Measurements from ENCODE around the gene BCL11B.

BCL11B gene

GRCh38 chr14:99309220-99309766 lies 37.3 kb upstream of the BCL11B start:
- no peak overlapping the region for H3K4me3 ChIP-seq (ENCODE audit: control insufficient read depth, low read depth, low read length)
- TF ChIP-seq CTCF (IDR thresholded peaks at IDR 0.05; ENCODE audit: control insufficient read depth, insufficient read depth, low read depth, low read length, missing control alignments) = no peak
- no peak for DNase-seq (ENCODE audit: low read depth)

- H3K4me3 ChIP-seq (ENCODE audit: control insufficient read depth, low read depth, low read length) = no peak overlapping the region
- TF ChIP-seq CTCF (IDR thresholded peaks at IDR 0.05; ENCODE audit: control insufficient read depth, insufficient read depth, low read depth, low read length, missing control alignments) = no peak
- no peak for DNase-seq (ENCODE audit: low read depth)
Observed at GRCh38 chr14:99304208-99304607, 32.2 kb upstream of the BCL11B start.

GRCh38 chr14:99300190-99300589 lies 28.2 kb upstream of the BCL11B start:
- no peak for TF ChIP-seq CTCF (IDR thresholded peaks at IDR 0.05; ENCODE audit: control insufficient read depth, insufficient read depth, low read depth, low read length, missing control alignments)
- no peak overlapping the region for H3K4me3 ChIP-seq (ENCODE audit: control insufficient read depth, low read depth, low read length)
- no peak for DNase-seq (ENCODE audit: low read depth)

- DNase-seq (ENCODE audit: low read depth) = no peak
Observed at GRCh38 chr14:99296517-99296916, 24.5 kb upstream of the BCL11B start.

GRCh38 chr14:99289394-99290189 lies 17.6 kb upstream of the BCL11B start:
- TF ChIP-seq CTCF (IDR thresholded peaks at IDR 0.05; ENCODE audit: control insufficient read depth, insufficient read depth, low read depth, low read length, missing control alignments) = no peak
- H3K4me3 ChIP-seq (ENCODE audit: control insufficient read depth, low read depth, low read length) = no peak overlapping the region

More at GRCh38 chr14:99296517-99296916, 24.5 kb upstream of the BCL11B start:
- TF ChIP-seq CTCF (IDR thresholded peaks at IDR 0.05; ENCODE audit: control insufficient read depth, insufficient read depth, low read depth, low read length, missing control alignments) = no peak
- no peak overlapping the region for H3K4me3 ChIP-seq (ENCODE audit: control insufficient read depth, low read depth, low read length)

GRCh38 chr14:99288948-99289347 lies 17.0 kb upstream of the BCL11B start:
- DNase-seq (ENCODE audit: low read depth) = no peak
- no peak overlapping the region for H3K4me3 ChIP-seq (ENCODE audit: control insufficient read depth, low read depth, low read length)
- TF ChIP-seq CTCF (IDR thresholded peaks at IDR 0.05; ENCODE audit: control insufficient read depth, insufficient read depth, low read depth, low read length, missing control alignments) = no peak

More at GRCh38 chr14:99289394-99290189, 17.6 kb upstream of the BCL11B start:
- DNase-seq (ENCODE audit: low read depth) = no peak
